ENCODE measurements around the gene CFAP298.
"Not testable (repeated sequence)": the region's sequence is repeated elsewhere in the genome, so short reads cannot be mapped to it uniquely, and the experiment has no call there.

Gene CFAP298

DNA sequence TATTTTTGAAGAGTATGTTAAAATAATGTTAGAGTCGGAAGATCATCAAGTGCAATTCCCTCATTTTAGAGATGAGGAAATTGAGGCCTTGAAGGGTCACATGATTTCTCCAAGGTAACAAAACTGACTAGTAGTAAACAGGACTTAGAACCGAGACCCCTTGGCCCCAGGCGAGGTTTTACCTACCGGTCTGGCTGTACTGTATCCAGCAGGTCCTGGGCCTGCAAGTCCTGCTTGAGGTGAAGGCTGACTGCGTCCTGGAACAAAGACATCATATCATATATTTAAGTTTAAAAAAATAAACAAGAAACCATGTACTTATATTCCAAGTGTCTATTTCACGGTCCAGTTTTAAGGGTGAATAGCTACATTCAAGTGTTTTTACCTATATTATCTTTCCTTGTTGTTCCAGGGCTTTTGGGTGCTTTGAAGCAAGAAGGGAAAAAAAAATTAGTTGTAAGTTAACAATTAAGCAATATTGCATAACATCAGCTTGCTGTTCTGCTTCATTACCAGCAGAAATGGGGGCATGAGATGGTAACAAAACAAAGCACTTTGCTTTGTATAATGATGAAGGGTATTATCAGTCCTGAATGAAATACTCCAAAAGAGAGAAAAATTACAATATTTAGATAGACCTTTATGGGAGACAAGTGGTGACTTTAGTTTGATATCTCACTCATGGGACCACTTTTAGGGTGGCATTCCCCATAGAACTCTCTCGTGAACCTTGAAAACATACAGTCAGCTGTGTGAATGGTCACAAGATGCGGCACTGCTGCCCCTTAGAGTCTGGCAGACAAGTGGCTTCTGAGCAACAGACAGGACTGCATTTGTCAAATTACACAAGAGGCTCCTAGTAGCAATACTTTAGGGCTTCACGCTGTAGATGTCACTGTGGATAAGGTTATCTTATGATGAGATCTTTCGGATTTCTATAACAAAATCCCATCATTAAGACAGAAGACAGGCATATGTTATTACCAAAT is 29.8 kb upstream of the CFAP298 start:
- TF ChIP-seq, protein P1, sequence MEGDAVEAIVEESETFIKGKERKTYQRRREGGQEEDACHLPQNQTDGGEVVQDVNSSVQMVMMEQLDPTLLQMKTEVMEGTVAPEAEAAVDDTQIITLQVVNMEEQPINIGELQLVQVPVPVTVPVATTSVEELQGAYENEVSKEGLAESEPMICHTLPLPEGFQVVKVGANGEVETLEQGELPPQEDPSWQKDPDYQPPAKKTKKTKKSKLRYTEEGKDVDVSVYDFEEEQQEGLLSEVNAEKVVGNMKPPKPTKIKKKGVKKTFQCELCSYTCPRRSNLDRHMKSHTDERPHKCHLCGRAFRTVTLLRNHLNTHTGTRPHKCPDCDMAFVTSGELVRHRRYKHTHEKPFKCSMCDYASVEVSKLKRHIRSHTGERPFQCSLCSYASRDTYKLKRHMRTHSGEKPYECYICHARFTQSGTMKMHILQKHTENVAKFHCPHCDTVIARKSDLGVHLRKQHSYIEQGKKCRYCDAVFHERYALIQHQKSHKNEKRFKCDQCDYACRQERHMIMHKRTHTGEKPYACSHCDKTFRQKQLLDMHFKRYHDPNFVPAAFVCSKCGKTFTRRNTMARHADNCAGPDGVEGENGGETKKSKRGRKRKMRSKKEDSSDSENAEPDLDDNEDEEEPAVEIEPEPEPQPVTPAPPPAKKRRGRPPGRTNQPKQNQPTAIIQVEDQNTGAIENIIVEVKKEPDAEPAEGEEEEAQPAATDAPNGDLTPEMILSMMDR (conservative IDR thresholded peaks at IDR 0.05; ENCODE audit: low read length), result no peak
- DNase-seq (ENCODE audit: low read depth), result no peak
- H3K4me3 ChIP-seq (ENCODE audit: low read length), result no peak overlapping the region

DNA sequence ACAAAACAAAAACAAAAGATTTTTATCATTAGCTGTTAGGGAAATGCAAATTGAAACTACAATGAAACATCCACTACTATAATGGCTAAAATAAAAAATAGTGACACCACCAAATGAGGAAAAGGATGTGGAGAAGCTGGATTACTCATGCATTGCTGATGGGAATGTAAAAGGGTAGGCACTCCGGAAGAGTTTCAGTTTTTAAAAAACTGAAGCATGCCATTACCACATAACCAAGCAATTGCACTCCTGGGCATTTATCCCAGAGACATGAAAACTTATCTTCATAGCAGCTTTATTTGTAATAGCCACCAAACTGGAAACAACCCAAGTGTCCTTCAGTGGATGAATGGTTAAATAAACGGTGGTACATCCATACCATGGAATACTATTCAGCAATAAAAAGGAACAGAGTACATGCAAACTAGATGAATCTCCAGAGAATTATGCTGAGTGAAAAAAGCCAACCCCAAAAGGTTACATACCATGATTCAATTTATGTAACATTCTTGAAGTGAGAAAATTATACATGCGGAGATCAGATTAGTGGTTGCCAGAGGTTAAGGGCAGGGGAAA is 14.5 kb upstream of the CFAP298 start:
- DNase-seq (ENCODE audit: low read depth), result peak; percentile 82
- no peak overlapping the region for H3K4me3 ChIP-seq (ENCODE audit: low read length)
- TF ChIP-seq, protein P1 (conservative IDR thresholded peaks at IDR 0.05; ENCODE audit: low read length), result no peak

DNA sequence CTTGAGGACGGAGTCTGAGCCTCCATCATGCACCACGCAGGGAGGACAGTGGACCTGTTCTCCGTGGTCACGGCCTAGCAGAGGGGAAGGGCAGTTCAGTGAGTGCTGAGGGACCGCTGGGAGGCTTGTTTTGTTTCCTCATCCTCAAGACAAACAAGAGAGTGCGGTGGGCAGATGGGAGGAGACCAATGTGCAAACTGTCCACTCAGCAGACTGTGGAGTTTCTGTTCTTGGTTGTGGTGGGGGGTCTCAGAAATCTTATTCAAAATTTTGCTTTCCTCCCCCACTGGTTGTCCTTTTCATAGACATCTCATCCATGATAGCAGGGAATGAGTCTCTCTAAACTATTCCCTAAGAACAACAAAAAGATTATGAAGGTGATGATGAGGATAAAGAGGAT is 6.0 kb upstream of the CFAP298 start:
- not testable (repeated sequence) for DNase-seq (ENCODE audit: low read depth); H3K4me3 ChIP-seq (ENCODE audit: low read length)

DNA sequence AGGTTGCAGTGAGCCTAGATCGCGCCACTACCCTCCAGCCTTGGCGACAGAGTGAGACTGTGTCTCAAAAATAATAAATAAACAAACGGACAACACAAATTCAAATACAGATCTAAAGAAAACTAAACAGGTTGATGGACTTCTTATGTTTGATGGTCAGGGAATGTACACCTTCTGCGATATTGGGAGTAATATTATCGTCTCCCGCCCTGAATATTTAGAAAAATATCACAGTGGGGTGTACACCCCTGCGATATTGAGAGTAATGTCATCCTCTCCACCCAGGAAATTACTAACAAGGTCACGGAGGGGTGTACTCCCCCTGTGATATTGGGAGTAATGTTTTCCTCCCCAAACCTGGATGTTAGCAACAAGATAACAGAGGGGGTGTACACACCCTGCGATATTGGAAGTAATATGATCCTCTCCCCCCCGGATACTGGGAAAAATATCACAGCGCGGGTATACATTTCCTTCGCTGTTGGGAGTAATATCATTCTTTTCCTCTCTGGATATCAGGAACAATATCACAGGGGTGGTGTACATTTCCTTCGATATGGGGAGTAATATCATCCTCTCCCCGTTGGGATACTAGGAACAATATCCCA is 1.4 kb upstream of the CFAP298 start:
- peak overlapping the region; percentile 89 for H3K4me3 ChIP-seq (ENCODE audit: low read length)
- TF ChIP-seq, protein P1 (conservative IDR thresholded peaks at IDR 0.05; ENCODE audit: low read length), result no peak
- no peak for DNase-seq (ENCODE audit: low read depth)

DNA sequence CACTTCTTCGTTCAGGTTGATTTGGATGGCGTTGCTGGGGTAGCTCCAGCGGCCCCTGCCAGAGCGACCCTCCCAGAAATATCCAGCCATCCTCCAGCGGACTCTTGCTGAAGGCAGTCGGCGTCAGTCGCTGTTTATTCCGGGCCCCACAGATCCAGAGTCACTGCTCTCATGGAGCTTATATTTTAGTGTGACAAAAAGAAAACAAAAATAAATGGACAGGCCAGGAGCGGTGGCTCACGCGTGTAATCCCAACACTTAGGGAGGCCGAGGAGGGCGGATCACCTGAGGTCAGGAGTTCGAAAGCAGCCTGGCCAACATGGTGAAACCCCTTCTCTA is 791 bp upstream of the CFAP298 start:
- TF ChIP-seq, protein P1 (conservative IDR thresholded peaks at IDR 0.05; ENCODE audit: low read length), result no peak
- no peak for DNase-seq (ENCODE audit: low read depth)
- peak overlapping the region; percentile 89 for H3K4me3 ChIP-seq (ENCODE audit: low read length)

DNA sequence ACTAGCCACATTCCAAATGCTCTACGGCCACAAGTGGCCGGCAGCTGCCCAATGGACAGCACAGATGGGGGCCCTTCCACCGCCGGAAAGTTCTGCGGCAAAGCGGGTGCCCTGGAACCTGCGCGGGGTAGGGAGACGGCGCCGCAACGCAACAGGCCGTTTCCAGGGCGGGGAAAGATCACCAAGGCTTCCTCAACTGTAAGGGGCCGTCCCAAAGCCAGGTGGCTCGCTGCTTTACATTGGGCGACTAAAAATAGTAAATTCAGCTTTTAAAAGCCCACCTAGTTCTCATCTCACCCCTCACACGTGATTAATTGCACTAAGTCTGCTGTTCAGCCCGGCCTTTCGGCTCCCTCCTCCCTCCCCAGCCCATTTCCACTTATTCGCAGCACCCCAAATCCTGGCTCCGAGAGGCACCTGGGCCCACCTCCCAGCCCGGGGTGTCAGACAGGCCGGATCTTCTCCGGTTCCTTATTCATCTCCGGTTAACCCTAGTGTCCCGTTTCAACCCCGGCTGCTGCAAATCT is 643 bp downstream of the CFAP298 start:
- DNase-seq (ENCODE audit: low read depth), result peak; percentile 18
- peak overlapping the region; percentile 89 for H3K4me3 ChIP-seq (ENCODE audit: low read length)
- TF ChIP-seq, protein P1 (conservative IDR thresholded peaks at IDR 0.05; ENCODE audit: low read length), result no peak

DNA sequence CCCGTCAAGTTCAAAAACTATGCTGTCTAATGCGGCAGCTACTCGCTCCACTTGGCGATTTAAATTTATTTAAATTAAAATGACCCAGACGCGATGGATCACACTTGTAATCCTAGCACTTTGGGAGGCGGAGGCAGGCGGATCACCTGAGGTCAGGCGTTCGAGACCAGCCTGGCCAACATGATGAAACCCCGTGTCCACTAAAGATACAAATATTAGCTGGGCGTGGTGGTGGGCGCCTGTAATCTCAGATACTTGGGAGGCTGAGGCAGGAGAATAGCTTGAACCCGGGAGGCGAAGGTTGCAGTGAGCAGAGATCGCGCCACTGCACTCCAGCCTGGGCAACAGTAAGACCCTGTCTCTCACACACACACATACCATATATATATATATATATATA is 1.2 kb downstream of the CFAP298 start:
- peak overlapping the region; percentile 38 for H3K4me3 ChIP-seq (ENCODE audit: low read length)

More for the DNA sequence above, 1.2 kb downstream of the CFAP298 start:
- not testable (repeated sequence) for DNase-seq (ENCODE audit: low read depth)

Data from AG10803 (cell line).